ENCODE measurements around the gene MTMR6.
A peak's percentile ranks its signal among the peaks of the same experiment; 100 is the strongest.

The MTMR6 gene

DNA sequence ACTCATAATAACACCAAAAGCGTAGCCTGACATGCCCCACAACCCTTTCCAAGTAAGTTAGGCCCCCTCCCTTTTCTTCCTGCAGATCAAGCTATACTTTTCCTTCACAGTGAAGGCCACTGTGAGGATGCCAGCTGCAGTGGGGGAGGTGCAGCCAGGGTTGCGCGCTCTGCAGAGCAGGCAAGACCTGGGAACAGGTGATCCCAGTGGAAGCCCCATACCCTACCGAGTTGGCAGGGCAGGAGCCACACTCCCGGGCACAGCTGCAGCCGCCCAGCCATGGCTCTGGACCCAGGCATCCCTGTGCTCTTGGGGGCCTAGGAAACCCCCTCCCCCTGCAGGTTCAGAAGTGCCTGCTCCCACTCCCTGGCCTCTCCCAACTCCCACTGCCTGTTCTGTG lies 18.7 kb downstream of the MTMR6 start:
- no peak overlapping the region for H3K4me3 ChIP-seq (ENCODE audit: low read depth, low read length, poor library complexity, severe bottlenecking)
- TF ChIP-seq, protein P1, sequence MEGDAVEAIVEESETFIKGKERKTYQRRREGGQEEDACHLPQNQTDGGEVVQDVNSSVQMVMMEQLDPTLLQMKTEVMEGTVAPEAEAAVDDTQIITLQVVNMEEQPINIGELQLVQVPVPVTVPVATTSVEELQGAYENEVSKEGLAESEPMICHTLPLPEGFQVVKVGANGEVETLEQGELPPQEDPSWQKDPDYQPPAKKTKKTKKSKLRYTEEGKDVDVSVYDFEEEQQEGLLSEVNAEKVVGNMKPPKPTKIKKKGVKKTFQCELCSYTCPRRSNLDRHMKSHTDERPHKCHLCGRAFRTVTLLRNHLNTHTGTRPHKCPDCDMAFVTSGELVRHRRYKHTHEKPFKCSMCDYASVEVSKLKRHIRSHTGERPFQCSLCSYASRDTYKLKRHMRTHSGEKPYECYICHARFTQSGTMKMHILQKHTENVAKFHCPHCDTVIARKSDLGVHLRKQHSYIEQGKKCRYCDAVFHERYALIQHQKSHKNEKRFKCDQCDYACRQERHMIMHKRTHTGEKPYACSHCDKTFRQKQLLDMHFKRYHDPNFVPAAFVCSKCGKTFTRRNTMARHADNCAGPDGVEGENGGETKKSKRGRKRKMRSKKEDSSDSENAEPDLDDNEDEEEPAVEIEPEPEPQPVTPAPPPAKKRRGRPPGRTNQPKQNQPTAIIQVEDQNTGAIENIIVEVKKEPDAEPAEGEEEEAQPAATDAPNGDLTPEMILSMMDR (IDR thresholded peaks at IDR 0.05; ENCODE audit: low read length) = no peak
- no peak for TF ChIP-seq EZH2 (IDR thresholded peaks at IDR 0.05; ENCODE audit: borderline replicate concordance, low read length)
- H3F3A ChIP-seq (ENCODE audit: insufficient read depth, low read length) = 0 out of 2 replicates have a peak, but pooled peaks cover 3% of the 10 kb centered on the region
- no peak overlapping the region for H2AFZ ChIP-seq (ENCODE audit: low read length)
- no peaks in the 10 kb centered on the region for H3K4me1 ChIP-seq (ENCODE audit: insufficient read depth, low read length, severe bottlenecking)
- H3K9ac ChIP-seq (ENCODE audit: low read length) = no peak overlapping the region
- no peaks in the 10 kb centered on the region for H3K9me3 ChIP-seq (ENCODE audit: low read length)
- H3K79me2 ChIP-seq (ENCODE audit: insufficient read depth, low read length) = no peaks in the 10 kb centered on the region
- H3K27me3 ChIP-seq (ENCODE audit: insufficient read depth, low read length) = no peaks in the 10 kb centered on the region
- H3K4me2 ChIP-seq (ENCODE audit: low read length) = no peak overlapping the region
- H3K36me3 ChIP-seq (ENCODE audit: insufficient read depth, low read length) = peaks cover 38% of the 10 kb centered on the region
- no peaks in the 10 kb centered on the region for H3K9me2 ChIP-seq (ENCODE audit: low read depth, low read length)
- no peaks in the 10 kb centered on the region for H4K20me1 ChIP-seq (ENCODE audit: insufficient read depth, low read length)
- H3K27ac ChIP-seq (ENCODE audit: low read depth, low read length, poor library complexity, severe bottlenecking) = no peak overlapping the region

DNA sequence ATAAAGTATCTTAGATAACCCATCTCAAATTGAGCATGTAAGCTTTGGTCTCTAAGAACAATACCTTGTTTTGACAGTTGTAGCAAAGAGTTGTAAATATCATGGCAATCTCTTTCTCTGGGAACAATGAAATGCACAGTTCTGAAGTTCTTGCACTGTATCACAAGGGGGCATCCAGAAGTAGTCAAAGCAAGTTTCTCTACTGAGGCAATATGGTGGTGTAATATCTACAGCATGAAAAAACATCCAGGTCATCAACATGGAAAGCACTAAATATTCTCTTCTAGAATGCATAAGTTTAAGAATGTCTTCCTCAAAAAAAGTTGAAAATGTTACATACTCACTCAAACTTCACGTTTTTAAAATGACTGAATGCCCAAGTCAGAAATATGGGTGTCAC lies 19.6 kb downstream of the MTMR6 start:
- H3K36me3 ChIP-seq (ENCODE audit: insufficient read depth, low read length) = peaks cover 37% of the 10 kb centered on the region
- no peaks in the 10 kb centered on the region for H4K20me1 ChIP-seq (ENCODE audit: insufficient read depth, low read length)
- no peak for TF ChIP-seq EZH2 (IDR thresholded peaks at IDR 0.05; ENCODE audit: borderline replicate concordance, low read length)
- TF ChIP-seq, protein P1 (IDR thresholded peaks at IDR 0.05; ENCODE audit: low read length) = peak; percentile 40; the same call in 1 of the 2 replicates

DNA sequence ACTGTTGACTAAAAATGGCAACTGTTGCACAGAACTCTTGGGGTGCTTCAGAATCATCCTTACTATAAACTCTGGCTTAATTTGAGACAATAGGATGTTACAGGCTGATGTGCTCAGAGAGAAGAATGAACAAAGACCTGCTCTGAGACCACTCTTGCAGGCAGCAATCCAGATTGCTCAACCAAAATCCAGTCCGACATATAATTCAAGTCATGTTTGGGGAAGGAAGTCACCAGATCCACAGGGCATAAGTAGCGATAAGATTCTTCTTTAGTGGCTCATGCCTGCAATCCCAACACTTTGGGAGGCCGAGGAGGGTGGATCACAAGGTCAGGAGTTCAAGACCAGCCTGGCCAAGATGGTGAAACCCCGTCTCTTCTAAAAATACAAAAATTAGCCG lies 20.6 kb downstream of the MTMR6 start:
- Histone ChIP-seq H3K27me3 (ENCODE audit: insufficient read depth, low read length) (no peaks in the 10 kb centered on the region), H3K4me3 (ENCODE audit: low read depth, low read length, poor library complexity, severe bottlenecking) (no peak overlapping the region), H4K20me1 (ENCODE audit: insufficient read depth, low read length) (no peaks in the 10 kb centered on the region), H3K79me2 (ENCODE audit: insufficient read depth, low read length) (no peaks in the 10 kb centered on the region), H3K9me3 (ENCODE audit: low read length) (no peaks in the 10 kb centered on the region), H2AFZ (ENCODE audit: low read length) (no peak overlapping the region), H3K4me1 (ENCODE audit: insufficient read depth, low read length, severe bottlenecking) (no peaks in the 10 kb centered on the region), H3K27ac (ENCODE audit: low read depth, low read length, poor library complexity, severe bottlenecking) (no peak overlapping the region), H3K9ac (ENCODE audit: low read length) (no peak overlapping the region), H3F3A (ENCODE audit: insufficient read depth, low read length) (no peaks in the 10 kb centered on the region), H3K9me2 (ENCODE audit: low read depth, low read length) (no peaks in the 10 kb centered on the region), H3K4me2 (ENCODE audit: low read length) (no peak overlapping the region), H3K36me3 (ENCODE audit: insufficient read depth, low read length) (peaks cover 28% of the 10 kb centered on the region; the same call in 1 of the 2 replicates)
- TF ChIP-seq, protein P1 (IDR thresholded peaks at IDR 0.05; ENCODE audit: low read length) = no peak
- no peak for TF ChIP-seq EZH2 (IDR thresholded peaks at IDR 0.05; ENCODE audit: borderline replicate concordance, low read length)

More for the DNA sequence above, 19.6 kb downstream of the MTMR6 start:
- Histone ChIP-seq H3K79me2 (ENCODE audit: insufficient read depth, low read length) (no peaks in the 10 kb centered on the region), H3K9me3 (ENCODE audit: low read length) (no peaks in the 10 kb centered on the region), H3K4me1 (ENCODE audit: insufficient read depth, low read length, severe bottlenecking) (no peaks in the 10 kb centered on the region), H3K9me2 (ENCODE audit: low read depth, low read length) (no peaks in the 10 kb centered on the region), H3K27me3 (ENCODE audit: insufficient read depth, low read length) (no peaks in the 10 kb centered on the region), H3K9ac (ENCODE audit: low read length) (no peak overlapping the region), H2AFZ (ENCODE audit: low read length) (no peak overlapping the region), H3K4me2 (ENCODE audit: low read length) (no peak overlapping the region), H3F3A (ENCODE audit: insufficient read depth, low read length) (0 out of 2 replicates have a peak, but pooled peaks cover 3% of the 10 kb centered on the region), H3K4me3 (ENCODE audit: low read depth, low read length, poor library complexity, severe bottlenecking) (no peak overlapping the region), H3K27ac (ENCODE audit: low read depth, low read length, poor library complexity, severe bottlenecking) (no peak overlapping the region)

Measured in OCI-LY1 (cell line).